AG20443 (cell line): ENCODE measurements around the gene SELL.
"Not testable (repeated sequence)": the region's sequence is repeated elsewhere in the genome, so short reads cannot be mapped to it uniquely, and the experiment has no call there.

ENCODE experiments used
- DNase-seq: peaks from one replicate; pipeline ENCODE4 v3.0.0; 2012; ENCODE audit warnings: low spot score, mixed read lengths

The SELL gene

DNA sequence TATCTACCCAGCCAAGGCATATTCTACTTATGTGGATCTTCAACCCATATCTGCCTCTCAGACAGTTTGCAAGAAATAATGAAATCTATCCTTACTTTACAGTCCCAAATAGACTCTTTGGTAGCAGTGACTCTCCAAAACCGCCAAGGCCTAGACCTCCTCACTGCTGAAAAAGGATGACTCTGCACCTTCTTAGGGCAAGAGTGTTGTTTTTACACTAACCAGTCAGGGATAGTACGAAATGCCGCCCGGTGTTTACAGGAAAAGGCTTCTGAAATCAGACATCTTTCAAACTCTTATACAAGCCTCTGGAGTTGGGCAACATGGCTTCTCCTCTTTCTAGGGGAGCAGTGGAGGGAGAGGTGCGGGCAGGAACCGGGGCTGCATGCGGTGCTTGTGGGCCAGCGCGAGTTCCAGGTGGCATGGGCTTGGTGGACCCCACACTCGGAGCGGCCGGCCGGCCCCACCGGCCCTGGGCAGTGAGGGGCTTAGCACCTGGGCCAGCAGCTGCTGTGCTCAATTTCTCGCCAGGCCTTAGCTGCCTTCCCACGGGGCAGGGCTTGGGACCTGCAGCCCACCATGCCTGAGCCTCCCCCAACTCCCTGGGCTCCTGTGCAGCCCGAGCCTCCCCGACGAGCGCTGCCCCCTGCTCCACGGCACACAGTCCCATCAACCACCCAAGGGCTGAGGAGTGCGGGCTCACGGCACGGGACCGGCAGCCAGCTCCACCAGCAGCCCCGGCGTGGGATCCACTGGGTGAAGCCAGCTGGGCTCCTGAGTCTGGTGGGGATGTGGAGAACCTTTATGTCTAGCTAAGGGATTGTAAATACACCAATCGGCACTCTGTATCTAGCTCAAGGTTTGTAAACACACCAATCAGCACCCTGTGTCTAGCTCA is 43.5 kb downstream of the SELL start:
- not testable (repeated sequence) for DNase-seq

DNA sequence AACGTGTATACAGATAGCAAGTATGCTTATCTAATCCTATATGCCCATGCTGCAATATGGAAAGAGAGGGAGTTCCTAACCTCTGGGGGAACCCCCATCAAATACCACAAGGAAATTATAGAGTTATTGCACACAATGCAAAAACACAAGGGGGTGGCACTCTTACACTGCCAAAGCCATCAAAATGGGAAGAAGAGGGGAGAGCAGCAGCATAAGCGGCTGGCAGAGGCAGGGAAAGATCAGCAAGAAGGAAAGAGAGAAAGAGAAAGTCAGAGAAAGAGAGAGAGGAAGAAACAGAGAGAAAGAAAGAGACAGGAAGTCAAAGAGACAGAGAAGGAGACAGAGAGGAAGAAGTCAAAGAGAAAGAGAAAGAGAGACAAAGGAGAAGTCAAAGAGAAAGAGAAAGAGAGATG is 44.2 kb downstream of the SELL start:
- not testable (repeated sequence) for DNase-seq

DNA sequence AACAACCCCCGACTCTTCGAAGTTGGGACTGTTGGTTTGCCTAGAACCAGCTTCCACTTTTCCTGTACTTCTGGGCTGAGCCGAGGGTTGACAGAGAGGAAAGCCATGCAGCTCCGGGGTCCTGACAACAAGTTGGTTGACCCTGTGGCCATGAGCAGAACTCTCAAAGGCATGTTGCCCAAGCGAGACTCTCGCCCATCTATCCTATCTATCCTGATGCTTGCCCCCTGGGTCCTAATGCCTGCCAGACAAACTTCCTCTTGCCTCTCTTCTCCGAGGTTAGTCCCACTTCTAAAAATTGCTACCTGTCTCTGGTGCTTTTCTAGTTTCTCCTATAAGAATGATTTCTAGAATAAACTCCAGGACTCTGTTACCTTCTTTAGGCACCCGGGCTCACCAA is 48.7 kb downstream of the SELL start:
- DNase-seq = not testable (repeated sequence)

DNA sequence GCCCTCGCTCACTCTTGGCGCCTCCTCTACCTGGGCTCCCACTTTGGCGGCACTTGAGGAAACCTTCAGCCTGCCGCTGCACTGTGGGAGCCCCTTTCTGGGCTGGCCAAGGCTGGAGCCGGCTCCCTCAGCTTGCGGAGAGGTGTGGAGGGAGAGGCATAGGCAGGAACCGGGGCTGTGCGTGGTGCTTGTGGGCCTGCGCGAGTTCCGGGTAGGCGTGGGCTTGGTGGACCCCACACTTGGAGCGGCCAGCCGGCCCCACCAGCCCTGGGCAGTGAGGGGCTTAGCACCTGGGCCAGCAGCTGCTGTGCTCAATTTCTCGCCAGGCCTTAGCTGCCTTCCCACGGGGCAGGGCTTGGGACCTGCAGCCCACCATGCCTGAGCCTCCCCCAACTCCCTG is 50.4 kb downstream of the SELL start:
- not testable (repeated sequence) for DNase-seq

DNA sequence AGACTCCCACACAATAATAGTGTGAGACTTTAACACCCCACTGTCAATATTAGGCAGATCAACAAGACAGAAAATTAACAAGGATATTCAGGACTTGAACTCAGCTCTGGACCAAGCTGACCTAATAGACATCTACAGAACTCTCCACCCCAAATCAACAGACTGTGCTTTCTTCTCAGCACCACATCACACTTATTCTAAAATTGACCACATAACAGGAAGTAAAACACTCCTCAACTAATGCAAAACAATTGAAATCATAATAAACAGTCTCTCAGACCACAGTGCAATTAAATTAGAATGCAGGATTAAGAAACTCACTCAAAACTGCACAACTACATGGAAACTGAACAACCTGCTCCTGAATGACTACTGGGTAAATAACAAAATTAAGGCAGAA is 52.6 kb downstream of the SELL start:
- DNase-seq = not testable (repeated sequence)

DNA sequence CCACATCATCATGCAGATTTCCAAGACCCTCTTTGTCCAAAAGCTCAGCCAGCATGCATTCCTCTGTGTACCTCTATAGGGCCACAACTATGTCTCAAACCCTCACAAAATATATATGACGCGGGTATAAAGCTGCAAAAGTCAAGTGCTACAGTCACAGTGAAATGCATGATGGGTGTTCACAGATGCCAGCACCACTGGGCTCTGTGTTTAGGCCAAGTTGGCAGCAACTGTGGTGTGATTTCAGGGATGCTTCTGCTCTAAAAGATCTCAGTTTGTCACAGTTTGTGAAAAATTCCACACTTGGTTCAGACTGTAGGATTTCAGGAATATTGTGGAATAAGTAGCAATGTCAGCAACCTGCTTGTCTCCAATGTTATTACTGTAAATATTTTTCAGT is 57.5 kb downstream of the SELL start:
- DNase-seq = no peak

DNA sequence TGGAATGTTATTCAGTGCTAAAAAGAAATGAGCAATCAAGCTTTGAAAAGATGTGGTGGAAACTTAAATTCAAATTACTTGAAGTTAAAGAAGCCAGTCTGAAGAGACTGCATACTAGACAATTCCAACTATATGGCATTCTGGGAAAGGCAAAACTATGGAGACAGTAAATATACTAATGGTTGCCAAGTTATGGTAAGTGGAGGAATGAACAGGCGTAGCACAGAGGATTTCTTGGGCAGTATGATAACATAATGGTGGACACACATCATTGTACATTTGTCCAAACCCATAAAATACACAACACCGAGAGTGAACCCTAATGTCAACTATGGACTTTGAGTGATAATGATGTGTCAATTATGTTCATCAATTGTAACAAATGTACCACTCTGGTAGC is 60.4 kb downstream of the SELL start:
- no peak for DNase-seq

DNA sequence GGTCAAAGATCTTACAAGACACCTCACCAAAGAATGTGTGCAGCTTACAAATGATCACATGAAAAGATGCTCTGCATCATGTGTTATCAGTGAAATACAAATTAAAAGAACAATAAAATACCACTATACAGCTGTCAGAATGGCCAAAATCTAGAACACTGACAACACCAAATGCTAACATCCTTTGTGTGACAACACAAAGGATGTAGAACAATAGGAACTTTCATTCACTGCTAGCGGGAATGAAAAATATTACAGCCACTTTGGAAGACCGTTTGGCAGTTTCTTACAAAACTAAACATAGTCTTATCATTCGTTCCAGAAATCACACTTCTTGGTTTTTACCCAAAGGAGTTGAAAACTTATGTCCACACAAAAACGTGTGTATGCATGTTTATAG is 60.9 kb downstream of the SELL start:
- DNase-seq = no peak

DNA sequence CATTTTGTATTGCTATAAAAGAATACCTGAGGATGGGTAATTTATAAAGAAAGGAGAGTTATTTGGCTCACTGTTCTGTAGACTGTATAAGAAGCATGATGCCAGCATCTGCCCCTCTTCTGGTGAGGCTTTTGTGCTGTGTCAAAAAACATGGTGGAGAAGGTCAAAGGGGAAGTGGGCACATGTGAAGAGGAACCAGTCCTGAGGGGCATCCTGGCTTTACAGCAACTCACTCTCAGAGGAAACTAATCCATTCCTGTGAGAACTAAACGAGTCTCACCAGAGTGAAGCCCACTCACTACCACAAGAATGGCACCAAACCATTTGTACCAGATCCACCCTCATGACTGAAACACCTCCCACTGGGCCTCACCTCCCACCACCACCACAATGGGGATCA is 62.7 kb downstream of the SELL start:
- DNase-seq = no peak

DNA sequence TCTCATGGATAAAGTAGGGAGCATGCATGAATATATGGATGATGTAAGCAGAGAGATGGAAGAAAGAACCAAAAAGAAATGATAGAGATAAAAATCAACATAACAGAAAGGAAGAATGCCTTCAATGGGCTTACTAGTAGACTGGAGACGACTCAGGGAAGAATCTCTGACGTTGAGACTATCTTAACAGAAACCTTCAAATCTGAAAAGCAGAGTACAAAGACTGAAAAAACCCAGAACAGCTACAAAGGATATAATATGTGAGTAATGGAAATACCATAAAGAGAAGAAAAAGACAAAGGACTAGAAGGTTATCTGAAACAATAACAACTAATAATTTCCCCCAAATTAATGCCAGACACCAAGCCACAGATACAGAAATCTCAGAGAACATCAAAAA is 63.2 kb downstream of the SELL start:
- no peak for DNase-seq

DNA sequence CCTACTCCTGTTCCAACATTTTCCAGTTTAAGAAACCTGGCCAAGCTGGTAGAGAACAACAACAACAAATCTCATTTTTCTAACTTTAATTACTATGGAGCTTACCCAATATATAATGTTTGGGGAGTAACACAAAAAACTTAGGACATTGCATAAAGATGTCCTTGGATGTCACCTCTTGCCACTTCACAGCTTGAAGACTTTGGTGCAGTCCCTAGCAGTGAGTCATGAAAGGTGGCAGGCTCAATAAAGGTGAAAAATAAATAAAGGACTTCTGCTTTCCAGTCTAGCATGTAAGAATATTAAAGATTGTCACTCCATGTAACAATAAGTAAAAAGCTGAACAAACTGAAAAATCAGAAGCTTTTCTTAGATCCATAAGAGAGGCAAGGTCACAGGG is 63.9 kb downstream of the SELL start:
- DNase-seq = no peak

DNA sequence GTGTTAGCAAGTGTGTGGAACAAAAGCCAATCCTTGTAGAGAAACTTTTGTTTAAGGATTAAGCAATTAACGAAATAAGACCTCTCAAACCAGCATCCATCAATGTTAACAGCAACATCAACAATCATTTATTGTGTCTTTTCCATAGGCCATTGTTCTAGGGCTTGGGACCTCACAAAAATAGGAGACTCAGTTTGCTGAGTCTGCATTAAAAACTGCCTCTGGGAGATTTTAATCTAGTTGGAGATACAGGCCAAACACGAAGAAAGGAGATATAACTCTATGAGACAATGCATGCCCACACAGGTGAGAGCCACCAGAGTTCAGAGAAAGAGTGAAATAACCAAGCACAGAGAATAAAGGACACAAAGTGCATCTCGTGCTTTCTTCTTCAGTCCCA is 67.1 kb downstream of the SELL start:
- no peak for DNase-seq
